GM12864 (cell line): ENCODE results near the gene CCDC30.

Source experiments
- DNase-seq: peaks from one replicate; pipeline ENCODE4 v3.0.0-alpha.2; 2011; ENCODE audit warnings: low read depth
- H3K4me3 ChIP-seq: 2 replicates; pipeline ENCODE4 v1.5.1; 2011; ENCODE audit warnings: mild to moderate bottlenecking, low read depth, low read length, control low read depth
- CTCF ChIP-seq: IDR thresholded peaks from 2 replicates; pipeline ENCODE4 v1.5.1; 2011; ENCODE audit warnings: low read depth, mild to moderate bottlenecking, moderate library complexity, low read length, control low read depth, inconsistent platforms; ENCODE audit errors: missing control alignments

The CCDC30 gene

GRCh38 chr1:42669936-42670335, 206.8 kb downstream of the CCDC30 start:
- TF ChIP-seq CTCF, result no peak
- no peak for DNase-seq
- no peak overlapping the region for H3K4me3 ChIP-seq

GRCh38 chr1:42670425-42670824, 207.3 kb downstream of the CCDC30 start:
- no peak for DNase-seq
- no peak overlapping the region for H3K4me3 ChIP-seq
- no peak for TF ChIP-seq CTCF

GRCh38 chr1:42674214-42674613, 211.1 kb downstream of the CCDC30 start:
- DNase-seq, result no peak
- no peak for TF ChIP-seq CTCF
- H3K4me3 ChIP-seq, result no peak overlapping the region

- no peak overlapping the region for H3K4me3 ChIP-seq
- no peak for DNase-seq
- no peak for TF ChIP-seq CTCF
Measured at GRCh38 chr1:42674682-42675081, 211.6 kb downstream of the CCDC30 start.

- TF ChIP-seq CTCF, result no peak
- DNase-seq, result no peak
- H3K4me3 ChIP-seq, result no peak overlapping the region
Measured at GRCh38 chr1:42675467-42675866, 212.4 kb downstream of the CCDC30 start.

GRCh38 chr1:42676534-42677087, 213.5 kb downstream of the CCDC30 start:
- DNase-seq, result no peak
- TF ChIP-seq CTCF, result no peak

GRCh38 chr1:42679364-42679983, 216.4 kb downstream of the CCDC30 start:
- no peak for DNase-seq
- no peak overlapping the region for H3K4me3 ChIP-seq
- TF ChIP-seq CTCF, result no peak

More at GRCh38 chr1:42676534-42677087, 213.5 kb downstream of the CCDC30 start:
- no peak overlapping the region for H3K4me3 ChIP-seq
